Right lobe of liver (tissue), 6 donors: ENCODE measurements around the gene MTCH1. TPM values are rescaled to one million over a fixed set of nuclear protein-coding genes. Genes with fewer than 3 reads are reported as not detected.

Source experiments
- ATAC-seq, 4 donors: fragments of 200-7000 bp; cut with Tn5 transposase; one replicate each; pipeline ENCODE4 v1.9.1; 2020; ENCODE audit warnings: mild to moderate bottlenecking in 4 of 4, moderate library complexity in 4 of 4
- DNase-seq, 3 donors: peaks; one replicate each; pipeline ENCODE4 v3.0.0-alpha.2; 2020
- H3K27ac ChIP-seq, 3 donors: fragments of 200-600 bp; one replicate each; pipeline ENCODE4 v1.8.0; 2022
- H3K27me3 ChIP-seq, 2 donors: fragments of 200-600 bp; one replicate each; pipeline ENCODE4 v1.8.0; 2022
- H3K36me3 ChIP-seq, 4 donors: fragments of 200-600 bp; sonication (generic) in 1 of 4; one replicate each; pipeline versions ENCODE4 v1.5.1 to v1.8.0; 2017 to 2022; ENCODE audit warnings: control low read depth in 1 of 4
- H3K4me1 ChIP-seq, 4 donors: fragments of 200-600 bp; sonication (generic) in 1 of 4; one replicate each; pipeline versions ENCODE4 v1.5.1 to v1.8.0; 2017 to 2022; ENCODE audit warnings: control low read depth in 1 of 4
- H3K4me3 ChIP-seq, 3 donors: fragments of 200-600 bp; one replicate each; pipeline ENCODE4 v1.8.0; 2022
- H3K9me3 ChIP-seq, 4 donors: fragments of 200-600 bp; sonication (generic) in 1 of 4; one replicate each; pipeline versions ENCODE4 v1.5.1 to v1.8.0; 2017 to 2022; ENCODE audit warnings: control low read depth in 1 of 4
- POLR2A ChIP-seq: fragments of 450-650 bp; IDR thresholded peaks from one replicate; pipeline ENCODE4 v1.6.1; 2017; ENCODE audit warnings: antibody characterized with exemption, mild to moderate bottlenecking
- WGBS: methylation state at CpG from one replicate; pipeline ENCODE4 v1.1.6; 2018; ENCODE audit warnings: low coverage, low lambda C conversion rate; ENCODE audit not compliant: insufficient coverage; ENCODE audit errors: missing lambda C conversion rate; 5-methylcytosine and 5-hydroxymethylcytosine counted together
- intact Hi-C, 2 donors: fragments of 100-400 bp; cut with DNase I; formaldehyde crosslinking; loops; one replicate each; pipeline versions ENCODE4 v1.11.2 to v1.14.1; 2022
- total RNA-seq, 6 experiments: library from RNA; depleted of rRNA in 2 of 6; stranded (reverse); fragments of >200 nt in 2 of 6; fragmentation: NEBNext Ultra II Directional in 3 of 6; extraction: Animal tissue kit (Norgen Biotek cat#: 25700) in 3 of 6; gene quantifications; one replicate each; pipeline versions ENCODE4 v1.1.0 to v1.2.4, GENCODE V29; 2016 to 2023
- TF ChIP-seq, protein P1 (sequence below), 4 donors: fragments of 200-600 bp in 3 of 4; fragments of 450-650 bp in 1 of 4; IDR thresholded peaks; one replicate each; pipeline versions ENCODE4 v1.5.1 to v1.8.0; 2016 to 2022; ENCODE audit warnings: antibody characterized with exemption in 4 of 4, mild to moderate bottlenecking in 2 of 4
- donor health status: DM: no; HTN: yes; CAD: no.
- donor health status: DM: no; HTN: no; CAD: no.
- donor health status: DM: no; HTN: no; CAD: no.
- donor health status: DM: no; HTN: yes; CAD: no.
- donor health status: DM: no; HTN: yes; CAD: no.

Gene MTCH1
- total RNA-seq, 6 experiments from 2014 or later: 56.3 to 73.7 (median 63.3) TPM

DNA sequence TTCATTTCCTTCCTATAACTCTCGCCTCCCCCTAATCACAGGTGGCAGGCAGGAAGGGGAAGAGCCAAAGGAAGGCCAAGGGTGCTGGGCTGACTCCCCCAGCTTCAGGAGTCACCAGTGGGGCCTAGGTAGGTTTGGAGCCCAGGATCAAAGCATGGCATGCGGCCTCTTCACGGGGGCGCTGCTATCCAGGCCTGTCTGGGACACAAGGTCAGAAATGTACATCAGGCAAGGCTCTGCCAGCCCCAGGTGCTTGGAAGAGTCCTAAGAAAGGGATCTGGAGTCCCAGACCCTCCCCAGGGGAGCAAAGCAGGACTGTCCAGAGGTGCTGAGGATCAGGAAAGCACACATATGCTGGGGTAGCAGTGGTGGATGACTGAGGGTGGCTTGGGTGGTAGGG lies 21.1 kb downstream of the MTCH1 start:
- Histone ChIP-seq H3K27ac (no peak overlapping the region), H3K27me3 (no peaks in the 10 kb centered on the region), H3K9me3 (no peaks in the 10 kb centered on the region), H3K36me3 (peaks cover 0 to 27% (median 17%) of the 10 kb centered on the region in 4 donors), H3K4me1 (no peaks in the 10 kb centered on the region), H3K4me3 (no peak overlapping the region)
- no peak for DNase-seq
- no peak for TF ChIP-seq POLR2A
- TF ChIP-seq, protein P1, sequence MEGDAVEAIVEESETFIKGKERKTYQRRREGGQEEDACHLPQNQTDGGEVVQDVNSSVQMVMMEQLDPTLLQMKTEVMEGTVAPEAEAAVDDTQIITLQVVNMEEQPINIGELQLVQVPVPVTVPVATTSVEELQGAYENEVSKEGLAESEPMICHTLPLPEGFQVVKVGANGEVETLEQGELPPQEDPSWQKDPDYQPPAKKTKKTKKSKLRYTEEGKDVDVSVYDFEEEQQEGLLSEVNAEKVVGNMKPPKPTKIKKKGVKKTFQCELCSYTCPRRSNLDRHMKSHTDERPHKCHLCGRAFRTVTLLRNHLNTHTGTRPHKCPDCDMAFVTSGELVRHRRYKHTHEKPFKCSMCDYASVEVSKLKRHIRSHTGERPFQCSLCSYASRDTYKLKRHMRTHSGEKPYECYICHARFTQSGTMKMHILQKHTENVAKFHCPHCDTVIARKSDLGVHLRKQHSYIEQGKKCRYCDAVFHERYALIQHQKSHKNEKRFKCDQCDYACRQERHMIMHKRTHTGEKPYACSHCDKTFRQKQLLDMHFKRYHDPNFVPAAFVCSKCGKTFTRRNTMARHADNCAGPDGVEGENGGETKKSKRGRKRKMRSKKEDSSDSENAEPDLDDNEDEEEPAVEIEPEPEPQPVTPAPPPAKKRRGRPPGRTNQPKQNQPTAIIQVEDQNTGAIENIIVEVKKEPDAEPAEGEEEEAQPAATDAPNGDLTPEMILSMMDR (IDR thresholded peaks at IDR 0.05): no peak
- 92% methylated on average over 4 of the region's 4 CpGs for WGBS
- ATAC-seq: no peak
- intact Hi-C loops: no loop called here

DNA sequence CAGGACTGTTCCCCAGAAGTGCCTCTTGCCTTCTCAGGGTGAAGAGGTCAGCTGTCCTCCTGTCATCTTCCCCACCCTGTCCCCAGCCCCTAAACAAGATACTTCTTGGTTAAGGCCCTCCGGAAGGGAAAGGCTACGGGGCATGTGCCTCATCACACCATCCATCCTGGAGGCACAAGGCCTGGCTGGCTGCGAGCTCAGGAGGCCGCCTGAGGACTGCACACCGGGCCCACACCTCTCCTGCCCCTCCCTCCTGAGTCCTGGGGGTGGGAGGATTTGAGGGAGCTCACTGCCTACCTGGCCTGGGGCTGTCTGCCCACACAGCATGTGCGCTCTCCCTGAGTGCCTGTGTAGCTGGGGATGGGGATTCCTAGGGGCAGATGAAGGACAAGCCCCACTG lies 21.6 kb downstream of the MTCH1 start:
- TF ChIP-seq, protein P1 (IDR thresholded peaks at IDR 0.05): no peak
- TF ChIP-seq POLR2A: no peak
- Histone ChIP-seq H3K27me3 (no peaks in the 10 kb centered on the region), H3K4me1 (no peaks in the 10 kb centered on the region), H3K9me3 (no peaks in the 10 kb centered on the region), H3K27ac (no peak overlapping the region), H3K36me3 (peaks cover 0 to 21% (median 14%) of the 10 kb centered on the region in 4 donors), H3K4me3 (no peak overlapping the region)
- ATAC-seq (no peak), DNase-seq (no peak)
- 81% methylated on average over 5 of the region's 6 CpGs for WGBS
- intact Hi-C loops: no loop called here

DNA sequence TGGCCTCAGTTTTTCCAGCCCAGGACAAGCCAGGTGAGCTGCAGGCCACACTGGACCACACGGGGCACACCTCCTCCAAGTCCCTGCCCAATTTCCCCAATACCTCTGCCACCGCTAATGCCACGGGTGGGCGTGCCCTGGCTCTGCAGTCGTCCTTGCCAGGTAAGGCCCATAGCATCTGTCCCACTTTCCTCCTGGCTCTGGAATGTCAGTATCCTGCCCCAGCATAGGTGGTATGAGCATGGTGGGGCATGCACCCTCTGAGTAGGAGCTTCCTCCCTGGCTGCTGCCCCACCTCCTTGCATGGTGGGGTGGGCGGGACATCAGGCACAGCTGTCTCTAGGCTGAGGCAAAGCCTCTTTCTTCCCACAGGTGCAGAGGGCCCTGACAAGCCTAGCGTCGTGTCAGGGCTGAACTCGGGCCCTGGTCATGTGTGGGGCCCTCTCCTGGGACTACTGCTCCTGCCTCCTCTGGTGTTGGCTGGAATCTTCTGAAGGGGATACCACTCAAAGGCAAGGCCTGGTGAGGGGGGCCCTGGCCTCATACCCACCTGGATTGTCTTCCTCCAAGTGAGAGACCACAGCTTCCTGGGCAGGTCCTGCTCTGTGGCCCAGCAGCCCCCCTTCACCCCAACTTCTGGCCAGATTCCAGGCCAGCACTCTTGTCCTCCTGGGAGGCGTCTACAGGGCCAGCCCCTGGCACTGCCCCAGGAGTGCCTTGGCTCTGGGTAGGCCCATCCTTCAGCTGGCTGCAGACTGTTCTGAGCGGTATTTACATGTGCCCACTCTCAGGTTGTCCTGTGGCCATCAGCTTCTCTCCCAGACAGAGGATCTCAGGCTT lies 22.3 kb downstream of the MTCH1 start:
- H3K4me3 ChIP-seq: no peak overlapping the region
- DNase-seq (peak in 1 of 3 donors; percentile 47), ATAC-seq (peak in 2 of 4 donors; percentile 7)
- H3K36me3 ChIP-seq: peaks cover 0 to 14% (median 10%) of the 10 kb centered on the region in 4 donors
- H3K4me1 ChIP-seq: no peaks in the 10 kb centered on the region
- H3K27ac ChIP-seq: no peak overlapping the region
- WGBS: 94% methylated on average over 3 of the region's 11 CpGs
- intact Hi-C loops: no loop called here
- no peaks in the 10 kb centered on the region for H3K9me3 ChIP-seq
- no peaks in the 10 kb centered on the region for H3K27me3 ChIP-seq
- TF ChIP-seq, protein P1 (IDR thresholded peaks at IDR 0.05): no peak
- no peak for TF ChIP-seq POLR2A

DNA sequence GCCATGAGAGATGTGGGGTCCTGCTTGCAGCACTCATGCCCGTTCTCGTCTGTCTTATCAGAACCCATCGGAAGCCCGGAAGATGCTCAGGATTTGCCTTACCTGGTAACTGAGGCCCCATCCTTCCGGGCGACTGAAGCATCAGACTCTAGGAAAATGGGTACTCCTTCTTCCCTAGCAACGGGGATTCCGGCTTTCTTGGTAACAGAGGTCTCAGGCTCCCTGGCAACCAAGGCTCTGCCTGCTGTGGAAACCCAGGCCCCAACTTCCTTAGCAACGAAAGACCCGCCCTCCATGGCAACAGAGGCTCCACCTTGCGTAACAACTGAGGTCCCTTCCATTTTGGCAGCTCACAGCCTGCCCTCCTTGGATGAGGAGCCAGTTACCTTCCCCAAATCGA lies 23.1 kb downstream of the MTCH1 start:
- intact Hi-C loops: no loop called here
- ATAC-seq: peak in 3 of 4 donors; percentile 45 to 70 (median 59)
- Histone ChIP-seq H3K4me3 (no peak overlapping the region), H3K9me3 (no peaks in the 10 kb centered on the region), H3K27me3 (no peaks in the 10 kb centered on the region), H3K36me3 (peaks cover 0 to 6% (median 3%) of the 10 kb centered on the region in 4 donors), H3K4me1 (no peaks in the 10 kb centered on the region), H3K27ac (no peak overlapping the region)
- TF ChIP-seq, protein P1 (IDR thresholded peaks at IDR 0.05): no peak
- TF ChIP-seq POLR2A: no peak
- WGBS: 36% methylated on average over 8 of the region's 12 CpGs
- peak in 2 of 3 donors; percentile 45 to 72 for DNase-seq
